K562 (cell line): Measurements from ENCODE around the gene MAP1LC3B2. TPM values are rescaled to one million over a fixed set of nuclear protein-coding genes. Genes with fewer than 3 reads are reported as not detected.

Source experiments
- ATAC-seq: fragments of 200-7000 bp; cut with Tn5 transposase; 3 replicates; pipeline ENCODE4 v1.9.1; 2020; ENCODE audit warnings: moderate library complexity
- BruUV-seq: library from RNA; stranded (reverse); fragments of 400-500 nt; replicated peaks from 2 replicates; lab custom pipeline; 2021; lab: Mats Ljungman, UMichigan
- CTCF ChIA-PET: fragments of 300-600 bp; formaldehyde crosslinking; extraction: SDS; loops from one replicate; lab custom pipeline; 2021; ENCODE audit warnings: low intra/inter-chr PET ratio; lab: Yijun Ruan, JAX
- POLR2A ChIA-PET: fragments of 300-600, 350-650 bp; sonication (Branson Sonifier 250); formaldehyde crosslinking; extraction: SDS; loops from one replicate; lab custom pipeline; 2021; ENCODE audit warnings: antibody characterized with exemption, inconsistent platforms; lab: Yijun Ruan, JAX
- DNase-seq, 4 experiments: peaks; one replicate each; pipeline versions ENCODE4 v3.0.0 to v3.0.0-alpha.2; 2011 to 2018; ENCODE audit warnings: low spot score in 3 of 4, mixed read lengths in 3 of 4; ENCODE audit errors: extremely low read depth in 1 of 4
- FAIRE-seq: peaks from 2 replicates; lab custom pipeline; 2011; peaks lifted over from hg19 to GRCh38; lab: Jason Lieb, UNC
- H2AFZ ChIP-seq: 2 replicates; pipeline ENCODE4 v1.6.0; 2011; ENCODE audit warnings: low read depth, low read length, control low read depth, inconsistent platforms
- H3K27ac ChIP-seq: fragments of 200-600 bp; 3 replicates; pipeline ENCODE4 v1.8.0; 2011; ENCODE audit warnings: low read depth, mild to moderate bottlenecking, control low read depth, inconsistent platforms, low read length, moderate library complexity, mixed read lengths; ENCODE audit errors: extremely low read depth
- H3K27me3 ChIP-seq, 2 experiments: fragments of 300-600 bp in 1 of 2; 2 replicates in 1 of 2; 3 replicates in 1 of 2; pipeline versions ENCODE4 v1.6.0 to v1.8.0; 2011; ENCODE audit warnings: inconsistent platforms in 2 of 2, low read length in 2 of 2, mild to moderate bottlenecking in 1 of 2, mixed read lengths in 1 of 2, moderate library complexity in 1 of 2; ENCODE audit not compliant: control insufficient read depth in 2 of 2, insufficient read depth in 2 of 2
- H3K36me3 ChIP-seq: fragments of 300-600 bp; 3 replicates; pipeline ENCODE4 v1.8.0; 2011; ENCODE audit warnings: mild to moderate bottlenecking, low read length, inconsistent platforms; ENCODE audit not compliant: control insufficient read depth, insufficient read depth
- H3K4me1 ChIP-seq, 2 experiments: fragments of 200-600 bp in 1 of 2; replicated peaks in 1 of 2; 2 replicates in 1 of 2; 3 replicates in 1 of 2; pipeline versions ENCODE4 v1.5.1 to v1.8.0; 2011; ENCODE audit warnings: inconsistent platforms in 2 of 2, low read length in 2 of 2, mild to moderate bottlenecking in 1 of 2, mixed read lengths in 1 of 2, moderate library complexity in 1 of 2; ENCODE audit not compliant: control insufficient read depth in 2 of 2, insufficient read depth in 2 of 2
- H3K4me2 ChIP-seq: 2 replicates; pipeline ENCODE4 v1.6.1; 2011; ENCODE audit warnings: low read length, control low read depth, inconsistent platforms, mixed read lengths; ENCODE audit not compliant: insufficient read depth
- H3K4me3 ChIP-seq: fragments of 200-600 bp; sonication (generic), shearing (Covaris generic); 2 replicates; pipeline ENCODE4 v1.5.1; 2016; ENCODE audit warnings: control low read depth, inconsistent platforms
- H3K79me2 ChIP-seq: fragments of 200-600 bp; 3 replicates; pipeline ENCODE4 v1.8.0; 2011; ENCODE audit warnings: low read length, inconsistent platforms; ENCODE audit not compliant: control insufficient read depth, insufficient read depth
- H3K9ac ChIP-seq, 2 experiments: 2 replicates each; pipeline versions ENCODE4 v1.6.0 to v1.6.1; 2011; ENCODE audit warnings: low read depth in 2 of 2, low read length in 2 of 2, control low read depth in 1 of 2, inconsistent platforms in 1 of 2, mild to moderate bottlenecking in 1 of 2, mixed read lengths in 1 of 2; ENCODE audit not compliant: insufficient read depth in 1 of 2
- H3K9me1 ChIP-seq: one replicate; pipeline ENCODE4 v1.6.0; 2011; ENCODE audit warnings: inconsistent platforms, mild to moderate bottlenecking, low read length, moderate library complexity; ENCODE audit not compliant: control insufficient read depth, insufficient read depth
- H3K9me3 ChIP-seq: replicated peaks from 2 replicates; pipeline ENCODE4 v1.5.1; 2011; ENCODE audit warnings: low read depth, low read length, inconsistent platforms; ENCODE audit not compliant: control insufficient read depth, insufficient read depth
- H4K20me1 ChIP-seq: replicated peaks from 2 replicates; pipeline ENCODE4 v1.6.1; 2011; ENCODE audit warnings: low read length, inconsistent platforms, mixed read lengths; ENCODE audit not compliant: control insufficient read depth, insufficient read depth
- BCOR ChIP-seq: fragments of 450-650 bp; IDR thresholded peaks from 2 replicates; pipeline ENCODE4 v1.6.1; 2016
- CLOCK ChIP-seq: fragments of 250-450 bp; sonication (Bioruptor Pico); IDR thresholded peaks from 2 replicates; pipeline ENCODE4 v1.4.0; 2020; ENCODE audit warnings: mild to moderate bottlenecking, moderate library complexity, borderline replicate concordance
- FOXJ3 ChIP-seq: sonication (generic); formaldehyde crosslinking; IDR thresholded peaks from 2 replicates; pipeline ENCODE4 v1.4.0; 2020; ENCODE audit warnings: mild to moderate bottlenecking, missing genetic modification reagents
- PTTG1 ChIP-seq: fragments of 450-650 bp; IDR thresholded peaks from 2 replicates; pipeline ENCODE4 v1.6.1; 2016; ENCODE audit warnings: low read depth, mild to moderate bottlenecking, missing genetic modification characterization, missing compliant biosample characterization
- RBM25 ChIP-seq: fragments of 200-400 bp; formaldehyde crosslinking; IDR thresholded peaks from 2 replicates; pipeline ENCODE4 v1.6.1; 2018; ENCODE audit warnings: low read length, low read depth, moderate library complexity; ENCODE audit not compliant: severe bottlenecking
- THRA ChIP-seq: fragments of 450-650 bp; IDR thresholded peaks from 2 replicates; pipeline ENCODE4 v1.6.1; 2017; ENCODE audit warnings: mild to moderate bottlenecking, moderate library complexity
- ZNF239 ChIP-seq: fragments of 250-450 bp; sonication (Bioruptor Pico); IDR thresholded peaks from 2 replicates; pipeline ENCODE4 v1.4.0; 2020; ENCODE audit warnings: mild to moderate bottlenecking
- ZNF609 ChIP-seq: sonication (generic); formaldehyde crosslinking; IDR thresholded peaks from 2 replicates; pipeline ENCODE4 v1.8.1; 2023; ENCODE audit warnings: missing genetic modification reagents, mild to moderate bottlenecking, borderline replicate concordance
- WGBS: fragments of 100-300 bp; shearing (Covaris generic); methylation state at CpG from one replicate; pipeline ENCODE4 v1.1.6; 2016; ENCODE audit warnings: low coverage, mixed read lengths; ENCODE audit not compliant: insufficient coverage; ENCODE audit errors: missing lambda C conversion rate; 5-methylcytosine and 5-hydroxymethylcytosine counted together
- in situ Hi-C: fragments of 300-500 bp; cut with MboI; formaldehyde crosslinking; loops from 4 replicates; pipeline ENCODE4 v1.15.0; 2018; ENCODE audit warnings: inconsistent platforms, mixed read lengths
- intact Hi-C: fragments of 100-400 bp; cut with micrococcal nuclease; formaldehyde crosslinking; loops from 2 replicates; pipeline ENCODE4 v1.14.2; 2022
- polyA plus RNA-seq, 8 experiments: library from polyadenylated mRNA; depleted of rRNA in 4 of 8; stranded (reverse) in 5 of 8; unstranded in 3 of 8; fragments of >200 nt; fragmentation: Nextera tagmentation in 2 of 8; fragmentation: Illumina TruSeq in 1 of 8; extraction: Ambion mirVana in 2 of 8; extraction: Trizol in 1 of 8; gene quantifications; 2 replicates each; pipeline versions ENCODE4 v1.2.1 to v1.2.3, GENCODE V29; 2011 to 2014; ENCODE audit warnings: inconsistent platforms in 1 of 8, missing spikeins in 1 of 8
- total RNA-seq, 7 experiments: library from RNA; depleted of rRNA in 6 of 7; stranded (reverse); fragments of >200 nt in 6 of 7; fragmentation: Illumina TruSeq in 2 of 7; extraction: Trizol in 2 of 7; gene quantifications; 2 replicates each; pipeline versions ENCODE4 v1.2.1 to v1.2.3, GENCODE V29; 2011 to 2021; ENCODE audit warnings: low replicate concordance in 1 of 7

MAP1LC3B2 gene
- total and polyA plus RNA-seq, 9 of the 15 experiments (the other 6 are each of a cell fraction or from before 2014, with no cell fraction given) = 0.53 to 2.8 (median 0.76) TPM; not detected in 2

- CTCF ChIA-PET = no interaction called here
- 85% methylated on average over 2 of the region's 2 CpGs for WGBS
- ATAC-seq = no peak
Measured at GRCh38 chr12:116571089-116571488, 11.9 kb downstream of the MAP1LC3B2 start.

GRCh38 chr12:116573776-116574175, 14.6 kb downstream of the MAP1LC3B2 start:
- Histone ChIP-seq H3K4me2 (no peak overlapping the region), H3K36me3 (no peaks in the 10 kb centered on the region), H3K27me3 (no peaks in the 10 kb centered on the region), H3K9me3 (no peaks in the 10 kb centered on the region; the same call in 1 of the 2 replicates), H2AFZ (no peak overlapping the region), H3K9ac (no peak overlapping the region), H4K20me1 (no peaks in the 10 kb centered on the region), H3K4me1 (peaks cover 7 to 9% of the 10 kb centered on the region in 2 experiments; a peak in 3 of 5 replicates), H3K79me2 (no peaks in the 10 kb centered on the region), H3K9me1 (no peaks in the 10 kb centered on the region), H3K27ac (no peak overlapping the region), H3K4me3 (no peak overlapping the region)
- 67% methylated on average over 4 of the region's 4 CpGs for WGBS
- intact Hi-C loops (no loop called here), in situ Hi-C loops (no loop called here)
- no peak for ATAC-seq
- POLR2A ChIA-PET = interaction anchor here (0.6 to 1.6 kb wide), 2 partner anchors 10 to 11 kb away, joined by 3 to 4 read pairs; no protein-coding TSS in a partner anchor
- no peak for FAIRE-seq
- CTCF ChIA-PET = no interaction called here
- no peak for DNase-seq
- BruUV-seq = no TSS peak
- no peak for TF ChIP-seq CLOCK (CRISPR knock-in tag)
- TF ChIP-seq THRA = no peak
- no peak for TF ChIP-seq ZNF609

More at GRCh38 chr12:116571089-116571488, 11.9 kb downstream of the MAP1LC3B2 start:
- peak; percentile 96 for TF ChIP-seq ZNF239 (CRISPR knock-in tag)
- TF ChIP-seq FOXJ3 (CRISPR knock-in tag) = no peak
- TF ChIP-seq BCOR = peak; percentile 42; the same call in 1 of the 2 replicates
- TF ChIP-seq RBM25 = peak; percentile 78
- TF ChIP-seq PTTG1 (tag) = no peak
- TF ChIP-seq, all 486 proteins: peak for 3
- no peaks in the 10 kb centered on the region; the same call in 1 of the 2 replicates for H3K9me3 ChIP-seq
- no peaks in the 10 kb centered on the region for H3K36me3 ChIP-seq
- intact Hi-C loops (no loop called here), in situ Hi-C loops (no loop called here)
- no peaks in the 10 kb centered on the region for H3K79me2 ChIP-seq
- no peaks in the 10 kb centered on the region for H3K9me1 ChIP-seq
- no peak overlapping the region for H2AFZ ChIP-seq
- BruUV-seq = no TSS peak
- H3K4me1 ChIP-seq = peaks cover 0 to 3% of the 10 kb centered on the region in 2 experiments; a peak in 1 of 5 replicates
- H4K20me1 ChIP-seq = no peaks in the 10 kb centered on the region
- FAIRE-seq (no peak), DNase-seq (no peak)
- H3K27ac ChIP-seq = no peak overlapping the region
- H3K4me3 ChIP-seq = no peak overlapping the region
- H3K4me2 ChIP-seq = no peak overlapping the region
- no peaks in the 10 kb centered on the region for H3K27me3 ChIP-seq
- no peak overlapping the region for H3K9ac ChIP-seq
- POLR2A ChIA-PET = no interaction called here
